ENCODE results near the gene NXPE2. TPM values are rescaled to one million over a fixed set of nuclear protein-coding genes. Genes with fewer than 3 reads are reported as not detected.
A peak's percentile ranks its signal among the peaks of the same experiment; 100 is the strongest.

The NXPE2 gene
- total RNA-seq, 6 donors from 2014 or later, result 0.30 TPM; not detected in 5

DNA sequence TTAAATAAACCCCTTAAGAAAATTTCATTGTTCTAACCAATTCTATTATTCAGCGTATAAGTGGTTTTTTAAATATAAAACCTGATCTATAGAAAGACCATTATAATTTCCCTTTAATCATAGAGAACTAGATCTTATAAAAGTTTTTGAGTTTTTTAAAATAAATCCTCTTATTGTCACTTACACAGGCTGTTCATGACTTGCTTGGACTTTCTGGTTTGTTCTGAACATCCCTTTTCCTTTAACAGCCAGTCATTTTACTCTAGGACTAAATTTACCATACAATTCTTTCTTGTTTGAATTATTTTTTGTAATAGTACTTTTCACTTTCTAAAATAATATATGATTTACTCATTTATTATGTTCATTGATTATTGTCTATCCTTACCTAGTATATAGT, 4.7 kb downstream of the NXPE2 start:
- Histone ChIP-seq H3K4me1 (no peaks in the 10 kb centered on the region), H3K27ac (no peak overlapping the region), H3K4me3 (no peak overlapping the region), H3K9me3 (peaks cover 0 to 3% (median 0%) of the 10 kb centered on the region in 4 donors), H3K36me3 (no peaks in the 10 kb centered on the region), H3K27me3 (no peaks in the 10 kb centered on the region)
- ATAC-seq (ENCODE audit: low FRiP score in 2 of 2), result no peak
- TF ChIP-seq EP300 (IDR thresholded peaks at IDR 0.05), result no peak
- no peak for TF ChIP-seq CTCF (IDR thresholded peaks at IDR 0.05)
- TF ChIP-seq POLR2A (IDR thresholded peaks at IDR 0.05), result no peak
- TF ChIP-seq POLR2AphosphoS5 (IDR thresholded peaks at IDR 0.05), result no peak
- no peak for DNase-seq
- 88 to 94% methylated on average over 1 of the region's 1 CpG for WGBS, 2 donors

- Histone ChIP-seq H3K4me1 (no peaks in the 10 kb centered on the region), H3K36me3 (no peaks in the 10 kb centered on the region), H3K4me3 (no peak overlapping the region), H3K27me3 (no peaks in the 10 kb centered on the region), H3K9me3 (peaks cover 0 to 3% (median 0%) of the 10 kb centered on the region in 4 donors), H3K27ac (no peak overlapping the region)
- ATAC-seq (ENCODE audit: low FRiP score in 2 of 2), result no peak
- TF ChIP-seq POLR2AphosphoS5 (IDR thresholded peaks at IDR 0.05) (no peak), POLR2A (IDR thresholded peaks at IDR 0.05) (no peak), EP300 (IDR thresholded peaks at IDR 0.05) (no peak), CTCF (IDR thresholded peaks at IDR 0.05) (no peak)
- DNase-seq, result no peak
Observed at GRCh38 chr11:114684636-114685035, 6.3 kb downstream of the NXPE2 start.

DNA sequence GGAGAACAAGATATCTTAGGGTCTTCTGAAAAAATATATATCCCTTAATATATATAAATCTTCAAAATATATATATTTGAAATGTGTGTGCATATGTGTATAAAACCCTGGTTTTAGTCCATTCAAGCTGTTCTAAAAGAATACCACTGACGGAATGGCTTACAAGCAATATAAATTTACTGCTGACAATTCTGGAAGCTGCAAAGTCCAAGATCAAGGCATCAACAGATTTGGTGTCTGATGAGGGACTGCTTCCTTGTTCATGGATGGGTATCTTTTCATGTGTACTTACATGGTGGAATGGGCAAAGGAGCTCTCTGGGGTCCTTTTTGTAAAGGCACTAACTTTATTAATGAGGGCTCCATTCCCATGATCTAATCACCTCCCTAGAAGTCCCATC, 6.8 kb downstream of the NXPE2 start:
- no peak overlapping the region for H3K4me3 ChIP-seq
- no peak overlapping the region for H3K27ac ChIP-seq
- H3K9me3 ChIP-seq, result peaks cover 0 to 3% (median 0%) of the 10 kb centered on the region in 4 donors
- H3K27me3 ChIP-seq, result no peaks in the 10 kb centered on the region
- 91 to 93% methylated on average over 1 of the region's 1 CpG for whole genome bisulfite sequencing, 2 donors
- no peak for ATAC-seq (ENCODE audit: low FRiP score in 2 of 2)
- no peaks in the 10 kb centered on the region for H3K36me3 ChIP-seq
- H3K4me1 ChIP-seq, result no peaks in the 10 kb centered on the region
- TF ChIP-seq POLR2A (IDR thresholded peaks at IDR 0.05) (no peak), CTCF (IDR thresholded peaks at IDR 0.05) (no peak), POLR2AphosphoS5 (IDR thresholded peaks at IDR 0.05) (no peak), EP300 (IDR thresholded peaks at IDR 0.05) (no peak)
- no peak for DNase-seq

DNA sequence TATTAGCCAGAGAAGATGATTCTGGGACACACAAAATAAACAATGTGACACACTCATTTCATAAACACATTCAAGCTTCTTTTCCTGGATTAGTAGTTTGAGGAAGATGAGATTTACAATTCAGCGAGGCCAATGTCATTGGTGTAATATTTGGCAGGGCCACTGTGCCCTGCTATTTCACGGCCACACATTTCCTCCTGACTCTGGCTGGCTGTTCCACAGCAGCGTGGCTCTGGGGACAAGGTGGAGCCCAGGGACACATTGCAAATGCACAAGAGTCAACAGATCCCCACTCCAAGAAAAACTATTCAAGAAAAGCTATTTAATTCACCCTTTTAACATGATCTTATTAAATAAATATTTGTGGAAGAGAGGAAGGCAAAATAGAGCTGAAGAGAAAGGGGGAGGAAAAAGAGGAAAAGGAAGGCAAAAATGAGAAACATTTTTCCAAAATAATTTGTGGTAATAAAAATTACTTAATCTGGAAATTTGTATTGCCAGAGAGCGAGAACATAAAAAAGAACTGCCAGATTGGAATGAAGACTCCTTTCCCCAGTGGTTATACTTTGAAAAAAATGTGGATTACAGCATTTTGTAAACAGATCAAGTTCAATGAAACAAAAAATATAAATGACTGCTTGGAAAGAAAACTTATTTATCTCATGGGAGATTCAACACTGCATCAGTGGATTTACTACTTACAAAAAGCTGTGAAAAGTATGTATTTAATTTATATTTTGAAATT, 27.1 kb downstream of the NXPE2 start:
- Histone ChIP-seq H3K27me3 (no peaks in the 10 kb centered on the region), H3K36me3 (no peaks in the 10 kb centered on the region), H3K27ac (no peak overlapping the region), H3K4me3 (no peak overlapping the region), H3K4me1 (no peaks in the 10 kb centered on the region), H3K9me3 (peaks cover 0 to 2% (median under 1%) of the 10 kb centered on the region in 4 donors)
- TF ChIP-seq POLR2A (IDR thresholded peaks at IDR 0.05), result no peak
- no peak for TF ChIP-seq POLR2AphosphoS5 (IDR thresholded peaks at IDR 0.05)
- TF ChIP-seq CTCF (IDR thresholded peaks at IDR 0.05), result no peak
- TF ChIP-seq EP300 (IDR thresholded peaks at IDR 0.05), result no peak
- no peak for DNase-seq
- peak in 1 of 2 donors; percentile 70 for ATAC-seq (ENCODE audit: low FRiP score in 2 of 2)
- 31 to 46% methylated on average over 4 of the region's 4 CpGs for WGBS, 2 donors

DNA sequence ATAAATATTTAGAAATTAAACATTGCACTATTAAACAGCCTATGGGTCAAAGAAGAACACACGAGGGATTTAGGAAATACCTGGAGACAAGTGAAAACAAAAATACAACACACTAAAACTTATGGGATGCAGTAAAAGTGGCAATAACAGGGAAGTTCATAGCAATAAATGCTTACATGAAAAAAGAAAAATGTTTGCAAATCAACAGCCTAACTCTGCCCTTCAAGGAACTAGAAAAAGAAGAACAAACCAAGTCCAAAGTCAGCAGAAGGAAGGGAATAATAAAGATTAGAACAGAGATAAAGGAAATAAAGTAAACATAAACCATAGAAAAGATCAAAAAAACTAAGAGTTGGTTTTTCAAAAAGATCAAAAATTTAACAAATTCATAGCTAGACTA, 31.6 kb downstream of the NXPE2 start:
- no peak for ATAC-seq (ENCODE audit: low FRiP score in 2 of 2)
- Histone ChIP-seq H3K27ac (no peak overlapping the region), H3K9me3 (peaks cover 0 to 7% (median 4%) of the 10 kb centered on the region in 4 donors), H3K27me3 (no peaks in the 10 kb centered on the region), H3K4me3 (no peak overlapping the region), H3K36me3 (no peaks in the 10 kb centered on the region), H3K4me1 (no peaks in the 10 kb centered on the region)
- no peak for TF ChIP-seq CTCF (IDR thresholded peaks at IDR 0.05)
- no peak for TF ChIP-seq POLR2A (IDR thresholded peaks at IDR 0.05)
- TF ChIP-seq EP300 (IDR thresholded peaks at IDR 0.05), result no peak
- TF ChIP-seq POLR2AphosphoS5 (IDR thresholded peaks at IDR 0.05), result no peak
- 86% methylated on average over 1 of the region's 1 CpG for WGBS, 2 donors
- no peak for DNase-seq

Measured in upper lobe of left lung (tissue), 6 donors.